ENCODE measurements around the gene COX8A.

The COX8A gene

GRCh38 chr11:63993993-63994392 is 19.6 kb downstream of the COX8A start:
- no peaks in the 10 kb centered on the region for H3F3A ChIP-seq (ENCODE audit: insufficient read depth, low read length)
- H3K79me2 ChIP-seq (ENCODE audit: low read length) = peaks cover 21% of the 10 kb centered on the region; the same call in 1 of the 2 replicates
- no peaks in the 10 kb centered on the region for H3K9me2 ChIP-seq (replicated peaks; ENCODE audit: insufficient read depth, low read length)
- no peaks in the 10 kb centered on the region; the same call in 1 of the 2 replicates for H3K36me3 ChIP-seq (replicated peaks; ENCODE audit: insufficient read depth, low read length)
- H3K9ac ChIP-seq (ENCODE audit: low read length) = no peak overlapping the region
- H3K27me3 ChIP-seq (replicated peaks; ENCODE audit: insufficient read depth, low read length) = no peaks in the 10 kb centered on the region
- H4K20me1 ChIP-seq (ENCODE audit: insufficient read depth, low read length) = no peaks in the 10 kb centered on the region
- no peak overlapping the region for H2AFZ ChIP-seq (ENCODE audit: low read length)
- TF ChIP-seq CTCF (IDR thresholded peaks at IDR 0.05; ENCODE audit: low read length) (no peak), EZH2 (optimal IDR thresholded peaks at IDR 0.05; ENCODE audit: low read depth, low read length) (no peak), EZH2phosphoT487 (IDR thresholded peaks at IDR 0.05; ENCODE audit: low read length) (no peak)
- H3K27ac ChIP-seq (ENCODE audit: low read length) = no peak overlapping the region
- H3K4me3 ChIP-seq (ENCODE audit: low read length) = no peak overlapping the region
- H3K9me3 ChIP-seq (replicated peaks; ENCODE audit: insufficient read depth, low read length) = no peaks in the 10 kb centered on the region
- H3K4me2 ChIP-seq (ENCODE audit: low read depth, low read length) = no peak overlapping the region
- no peak for DNase-seq
- H3K4me1 ChIP-seq (ENCODE audit: low read length) = no peaks in the 10 kb centered on the region

DNA sequence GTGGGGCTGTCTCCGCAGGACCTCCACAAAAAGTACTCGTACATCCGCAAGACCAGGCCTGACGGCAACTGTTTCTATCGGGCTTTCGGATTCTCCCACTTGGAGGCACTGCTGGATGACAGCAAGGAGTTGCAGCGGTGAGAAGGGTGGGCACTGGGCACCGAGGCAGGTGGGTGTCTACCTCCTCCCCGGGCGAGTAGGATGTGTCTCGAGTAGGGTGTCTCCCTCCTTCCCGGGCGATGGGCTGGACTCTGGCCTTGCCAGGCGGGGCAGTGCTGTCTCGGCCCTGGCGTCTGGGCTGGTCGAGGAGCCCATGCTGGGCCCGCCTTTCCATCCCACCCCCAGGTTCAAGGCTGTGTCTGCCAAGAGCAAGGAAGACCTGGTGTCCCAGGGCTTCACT is 22.1 kb downstream of the COX8A start:
- no peaks in the 10 kb centered on the region for H3K4me1 ChIP-seq (ENCODE audit: low read length)

DNA sequence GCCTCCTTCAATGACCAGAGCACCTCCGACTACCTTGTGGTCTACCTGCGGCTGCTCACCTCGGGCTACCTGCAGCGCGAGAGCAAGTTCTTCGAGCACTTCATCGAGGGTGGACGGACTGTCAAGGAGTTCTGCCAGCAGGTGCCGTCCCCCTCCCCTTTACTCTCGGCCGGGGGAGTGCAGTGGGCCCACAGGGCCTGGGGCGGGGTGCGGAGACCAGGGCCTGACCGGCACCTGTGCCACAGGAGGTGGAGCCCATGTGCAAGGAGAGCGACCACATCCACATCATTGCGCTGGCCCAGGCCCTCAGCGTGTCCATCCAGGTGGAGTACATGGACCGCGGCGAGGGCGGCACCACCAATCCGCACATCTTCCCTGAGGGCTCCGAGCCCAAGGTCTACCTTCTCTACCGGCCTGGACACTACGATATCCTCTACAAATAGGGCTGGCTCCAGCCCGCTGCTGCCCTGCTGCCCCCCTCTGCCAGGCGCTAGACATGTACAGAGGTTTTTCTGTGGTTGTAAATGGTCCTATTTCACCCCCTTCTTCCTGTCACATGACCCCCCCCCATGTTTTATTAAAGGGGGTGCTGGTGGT is 22.8 kb downstream of the COX8A start:
- H3K27ac ChIP-seq (ENCODE audit: low read length) = no peak overlapping the region

More for the DNA sequence above, 22.1 kb downstream of the COX8A start:
- Histone ChIP-seq H3K9me2 (replicated peaks; ENCODE audit: insufficient read depth, low read length) (no peaks in the 10 kb centered on the region), H2AFZ (ENCODE audit: low read length) (no peak overlapping the region), H3K9me3 (replicated peaks; ENCODE audit: insufficient read depth, low read length) (no peaks in the 10 kb centered on the region), H3K27me3 (replicated peaks; ENCODE audit: insufficient read depth, low read length) (no peaks in the 10 kb centered on the region), H3K4me2 (ENCODE audit: low read depth, low read length) (no peak overlapping the region), H3K4me3 (ENCODE audit: low read length) (no peak overlapping the region), H3K27ac (ENCODE audit: low read length) (no peak overlapping the region), H3F3A (ENCODE audit: insufficient read depth, low read length) (no peaks in the 10 kb centered on the region), H3K36me3 (replicated peaks; ENCODE audit: insufficient read depth, low read length) (no peaks in the 10 kb centered on the region; the same call in 1 of the 2 replicates), H4K20me1 (ENCODE audit: insufficient read depth, low read length) (no peaks in the 10 kb centered on the region), H3K9ac (ENCODE audit: low read length) (no peak overlapping the region), H3K79me2 (ENCODE audit: low read length) (peaks cover 10% of the 10 kb centered on the region; the same call in 1 of the 2 replicates)
- TF ChIP-seq EZH2phosphoT487 (IDR thresholded peaks at IDR 0.05; ENCODE audit: low read length) (no peak), EZH2 (optimal IDR thresholded peaks at IDR 0.05; ENCODE audit: low read depth, low read length) (no peak), CTCF (IDR thresholded peaks at IDR 0.05; ENCODE audit: low read length) (no peak)
- DNase-seq = no peak

More for the DNA sequence above, 22.8 kb downstream of the COX8A start:
- Histone ChIP-seq H3K4me3 (ENCODE audit: low read length) (no peak overlapping the region), H3K4me2 (ENCODE audit: low read depth, low read length) (no peak overlapping the region), H2AFZ (ENCODE audit: low read length) (no peak overlapping the region), H3K36me3 (replicated peaks; ENCODE audit: insufficient read depth, low read length) (no peaks in the 10 kb centered on the region; the same call in 1 of the 2 replicates), H4K20me1 (ENCODE audit: insufficient read depth, low read length) (no peaks in the 10 kb centered on the region), H3K9me3 (replicated peaks; ENCODE audit: insufficient read depth, low read length) (no peaks in the 10 kb centered on the region), H3K79me2 (ENCODE audit: low read length) (peaks cover 8% of the 10 kb centered on the region; the same call in 1 of the 2 replicates), H3K4me1 (ENCODE audit: low read length) (no peaks in the 10 kb centered on the region), H3K9ac (ENCODE audit: low read length) (no peak overlapping the region), H3K27me3 (replicated peaks; ENCODE audit: insufficient read depth, low read length) (no peaks in the 10 kb centered on the region), H3F3A (ENCODE audit: insufficient read depth, low read length) (no peaks in the 10 kb centered on the region), H3K9me2 (replicated peaks; ENCODE audit: insufficient read depth, low read length) (no peaks in the 10 kb centered on the region)
- DNase-seq = no peak
- TF ChIP-seq EZH2 (optimal IDR thresholded peaks at IDR 0.05; ENCODE audit: low read depth, low read length) (no peak), EZH2phosphoT487 (IDR thresholded peaks at IDR 0.05; ENCODE audit: low read length) (no peak), CTCF (IDR thresholded peaks at IDR 0.05; ENCODE audit: low read length) (no peak)
